Stimulated activated CD8-positive, alpha-beta memory T cell treated with anti-CD3 and anti-CD28 coated beads, Interleukin-15, amount 100 ng/mL, for 48 hours (primary cell): ENCODE results near the gene GNAI1.
"Not testable (repeated sequence)": the region's sequence is repeated elsewhere in the genome, so short reads cannot be mapped to it uniquely, and the experiment has no call there.

Experiments used
- DNase-seq, 2 donors: peaks; one replicate each; pipeline ENCODE4 v3.0.0-alpha.2; 2020; ENCODE audit warnings: low read depth in 2 of 2

Gene GNAI1

GRCh38 chr7:80132594-80132993 lies 2.0 kb upstream of the GNAI1 start:
- DNase-seq: no peak

DNA sequence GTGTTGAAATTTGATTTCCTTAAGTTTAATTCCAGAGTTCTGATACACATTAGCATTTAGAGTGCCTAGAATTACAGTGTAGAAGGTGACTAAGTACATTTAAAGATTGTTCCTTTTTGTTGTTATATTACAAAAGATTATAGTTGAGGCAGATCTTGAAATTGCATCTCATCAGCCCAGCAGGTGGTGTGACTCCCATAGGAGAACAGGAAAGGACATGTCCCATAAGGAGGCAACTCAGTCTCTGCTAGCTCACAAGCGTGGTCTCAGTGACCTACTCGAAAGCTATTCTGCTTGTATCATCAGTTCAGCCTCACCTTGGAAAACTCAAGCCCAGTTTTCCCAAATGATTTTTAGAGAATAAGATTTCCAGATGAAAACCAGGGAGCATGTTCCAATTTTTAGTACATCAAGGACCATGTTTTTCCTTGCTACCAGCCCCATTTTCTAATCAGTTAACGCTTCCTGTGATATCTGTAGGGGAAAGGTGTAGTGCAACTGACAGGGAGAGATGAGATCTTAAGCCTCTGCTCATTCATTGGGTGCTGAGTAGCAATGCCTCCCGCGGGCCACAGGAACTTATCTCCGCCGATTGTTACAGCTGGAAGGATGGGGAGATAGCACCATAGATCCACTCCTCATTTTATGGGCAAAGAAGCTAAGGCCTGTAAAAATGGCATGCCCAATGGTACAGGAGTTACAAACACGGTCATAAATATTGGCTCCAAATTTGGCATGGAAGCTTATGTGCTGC lies 1.1 kb upstream of the GNAI1 start:
- DNase-seq: no peak

- DNase-seq: no peak
These were observed 506 bp upstream of the GNAI1 start for GRCh38 chr7:80134115-80134535.

DNA sequence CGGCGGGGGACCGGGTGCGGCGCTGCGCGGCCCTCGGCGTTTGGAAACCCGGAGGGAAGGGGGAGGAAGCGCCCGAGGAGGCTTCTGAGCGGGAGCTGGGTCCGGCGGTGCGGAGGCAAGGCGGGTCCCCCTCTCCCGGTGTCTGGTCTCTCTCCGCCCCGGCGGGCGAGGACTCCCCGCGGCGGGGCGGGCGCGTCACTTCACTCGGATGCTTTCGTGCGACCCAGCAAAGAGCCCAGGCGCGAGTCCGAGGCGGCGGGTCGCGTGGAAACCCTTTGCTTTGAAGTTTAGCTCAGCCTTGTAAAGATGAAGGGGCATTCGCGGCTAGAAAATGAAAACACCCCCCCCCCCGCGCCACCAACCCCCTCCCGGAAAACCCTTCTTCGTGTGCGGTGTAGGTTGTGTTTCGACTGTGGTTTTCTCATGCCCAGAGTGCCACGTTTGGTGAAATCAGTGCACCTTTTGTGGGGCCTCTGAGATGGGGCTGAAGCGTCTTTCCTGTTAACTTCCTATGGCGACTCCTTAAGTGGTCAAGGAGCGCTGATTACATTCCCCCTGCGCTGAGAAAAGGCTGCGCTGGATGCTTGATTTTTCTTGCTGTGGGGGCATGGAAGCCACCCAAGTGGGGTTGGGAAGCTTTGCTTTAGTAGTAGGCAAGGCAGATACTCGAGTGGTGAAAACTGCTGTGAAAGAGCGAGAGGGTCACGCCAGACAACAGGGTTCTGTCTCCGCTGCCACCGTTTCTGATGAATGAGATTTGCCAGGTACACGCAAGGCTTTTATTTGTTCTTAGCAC lies 876 bp downstream of the GNAI1 start:
- peak; percentile 19 to 21 for DNase-seq

DNA sequence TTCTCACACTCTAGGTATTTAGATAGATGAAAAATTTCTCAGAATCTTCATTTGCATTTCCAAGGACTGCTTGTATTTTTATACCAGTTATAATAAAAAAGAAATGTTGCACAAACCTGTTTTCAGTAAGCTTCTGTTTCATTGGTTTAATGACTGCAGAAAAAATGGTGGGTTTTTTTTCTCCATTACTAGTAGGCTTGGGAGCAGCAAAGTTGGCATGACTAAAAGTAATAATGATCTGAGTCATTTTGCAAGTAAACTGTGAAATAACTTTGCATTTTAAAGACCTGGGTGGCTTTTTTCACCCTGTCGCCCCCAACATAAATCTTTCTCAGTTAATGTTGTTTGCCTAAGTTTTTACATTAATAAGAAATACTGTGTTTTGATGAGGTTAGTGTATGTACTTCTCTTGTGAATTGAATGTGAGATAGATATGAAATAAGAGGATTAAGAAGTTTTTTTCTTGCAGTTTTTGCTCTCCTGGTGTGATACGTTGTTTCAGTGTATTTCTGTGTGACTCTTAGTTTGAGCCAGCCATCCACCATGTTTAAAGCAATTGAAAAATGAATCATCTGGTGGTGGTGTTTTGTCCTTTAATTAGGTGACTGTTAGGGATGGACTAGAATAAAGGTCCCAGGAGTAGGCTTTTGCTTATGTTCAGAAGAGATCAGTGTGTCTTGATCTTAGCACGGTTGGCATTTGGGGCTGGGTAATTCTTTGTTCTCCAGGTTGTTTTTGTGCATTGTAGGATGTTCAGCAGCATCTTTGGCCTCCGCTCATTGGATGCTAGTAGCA lies 1.8 kb downstream of the GNAI1 start:
- no peak for DNase-seq

- DNase-seq: no peak
These were observed 2.8 kb downstream of the GNAI1 start for GRCh38 chr7:80137410-80137809.

- no peak for DNase-seq
These were observed 4.6 kb downstream of the GNAI1 start for GRCh38 chr7:80139236-80139635.

GRCh38 chr7:80140388-80140787 lies 5.8 kb downstream of the GNAI1 start:
- no peak for DNase-seq

GRCh38 chr7:80141376-80141775 lies 6.7 kb downstream of the GNAI1 start:
- no peak for DNase-seq

GRCh38 chr7:80142853-80143580 lies 8.4 kb downstream of the GNAI1 start:
- no peak for DNase-seq

GRCh38 chr7:80145780-80146422 lies 11.3 kb downstream of the GNAI1 start:
- no peak for DNase-seq

GRCh38 chr7:80146545-80147182 lies 12.0 kb downstream of the GNAI1 start:
- DNase-seq: no peak

DNA sequence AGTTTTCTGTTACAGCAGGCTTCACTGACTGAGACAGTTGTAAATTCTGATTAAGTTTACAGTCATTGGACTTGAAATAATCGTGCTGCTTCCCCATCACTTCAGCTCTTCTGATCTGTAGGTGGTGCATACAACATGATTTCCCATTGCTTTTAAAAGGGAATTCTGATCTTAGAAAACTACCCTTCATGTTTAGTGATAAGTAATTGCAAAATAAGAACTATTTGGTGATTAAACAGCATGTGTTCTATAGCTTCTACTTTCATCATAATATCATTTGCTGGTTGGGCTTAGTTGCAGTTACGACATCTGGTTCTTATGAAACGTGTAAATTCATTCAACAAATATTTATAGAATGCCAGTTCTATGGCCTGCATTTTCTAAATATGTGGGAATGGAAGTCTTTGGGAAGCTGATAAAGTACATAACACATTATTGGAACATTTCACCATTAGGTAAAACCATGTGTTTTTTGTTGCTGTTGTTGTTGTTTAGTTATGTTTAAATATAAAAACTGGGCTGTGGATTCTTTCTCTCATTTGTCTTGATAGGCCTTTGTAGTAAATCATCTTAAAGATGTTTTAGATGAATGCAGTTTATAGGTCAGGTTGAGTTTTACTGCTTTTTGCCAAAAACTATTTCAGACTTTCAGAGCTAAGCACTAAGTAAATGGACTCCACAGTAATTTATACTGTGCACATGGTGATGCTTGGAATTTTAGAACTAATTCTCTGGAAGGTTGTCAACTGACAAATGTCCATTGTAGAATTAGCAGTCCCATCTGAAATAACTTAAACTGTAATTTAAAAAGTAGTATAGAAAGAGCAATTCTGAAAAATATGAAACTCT lies 13.1 kb downstream of the GNAI1 start:
- no peak for DNase-seq

DNA sequence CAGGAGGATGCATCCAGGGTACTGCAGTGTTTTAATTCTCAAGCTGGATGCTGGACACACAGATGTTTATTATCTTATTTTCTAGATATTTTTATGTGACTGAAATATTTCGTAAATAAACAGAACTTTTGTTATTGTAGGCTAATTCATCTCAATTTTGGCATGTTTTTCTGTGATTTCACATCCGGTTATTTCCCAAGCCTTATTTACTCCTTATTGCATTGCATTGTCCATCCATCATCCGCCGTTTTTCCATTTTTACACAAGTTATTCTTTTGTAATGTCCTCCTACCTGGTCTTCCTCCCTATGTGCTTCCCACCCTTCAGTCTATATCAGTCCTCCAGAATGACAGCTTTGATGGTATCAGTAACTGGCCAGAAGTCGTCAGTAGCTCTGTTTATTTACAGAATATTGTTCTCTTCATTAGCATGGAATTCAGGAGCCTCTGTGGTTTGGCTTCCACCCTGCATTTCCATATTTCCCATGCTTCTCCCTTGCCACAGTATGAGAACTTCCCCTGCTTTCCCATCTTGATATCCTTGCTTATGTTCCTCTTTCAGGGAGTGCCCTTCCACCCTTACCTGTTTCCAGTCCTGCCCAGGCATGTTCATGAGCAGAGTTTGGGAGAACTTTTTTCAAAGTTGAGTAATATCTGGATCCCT lies 16.1 kb downstream of the GNAI1 start:
- DNase-seq: no peak

- DNase-seq: peak; percentile 17 to 20
These were observed 16.6 kb downstream of the GNAI1 start for GRCh38 chr7:80151274-80151665.

DNA sequence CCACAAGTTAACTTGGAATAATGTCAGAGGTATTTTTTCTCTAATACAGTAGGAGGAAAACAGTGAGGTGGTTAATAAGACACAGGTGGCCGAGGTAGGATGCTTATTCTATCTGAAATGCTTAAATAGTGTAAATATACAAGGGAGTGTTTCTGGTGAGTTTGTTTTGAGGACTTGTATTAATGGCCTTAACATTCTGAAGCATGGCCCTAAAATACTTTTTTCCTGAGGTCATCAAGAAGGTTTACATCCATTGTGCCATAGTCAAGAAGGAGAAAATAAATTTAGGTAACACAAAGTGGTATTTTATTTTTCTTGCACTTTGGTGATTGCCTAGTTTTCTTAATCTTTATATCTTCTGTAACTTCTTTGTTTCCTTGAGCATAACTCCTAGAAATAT lies 18.8 kb downstream of the GNAI1 start:
- DNase-seq: no peak

- no peak for DNase-seq
These were observed 20.2 kb downstream of the GNAI1 start for GRCh38 chr7:80154656-80155333.

DNA sequence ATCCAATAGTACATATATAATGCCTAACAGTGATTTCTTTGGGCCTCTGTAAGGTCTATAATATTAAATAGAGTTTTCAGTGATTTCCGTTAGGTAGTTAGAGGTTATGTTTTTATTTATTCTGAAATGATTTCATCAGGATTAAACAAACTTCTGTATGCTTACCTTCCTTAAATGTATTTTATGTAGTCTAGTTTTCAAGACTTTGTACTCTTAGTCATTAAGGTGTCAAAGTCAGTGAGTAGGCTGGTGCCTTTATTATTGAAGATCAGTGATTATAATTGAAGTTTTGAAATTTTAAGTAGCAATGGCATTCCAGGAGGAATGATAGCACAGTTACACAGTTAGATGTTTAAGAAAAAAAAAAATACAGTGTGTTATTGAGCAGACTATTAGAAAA lies 20.7 kb downstream of the GNAI1 start:
- DNase-seq: no peak

DNA sequence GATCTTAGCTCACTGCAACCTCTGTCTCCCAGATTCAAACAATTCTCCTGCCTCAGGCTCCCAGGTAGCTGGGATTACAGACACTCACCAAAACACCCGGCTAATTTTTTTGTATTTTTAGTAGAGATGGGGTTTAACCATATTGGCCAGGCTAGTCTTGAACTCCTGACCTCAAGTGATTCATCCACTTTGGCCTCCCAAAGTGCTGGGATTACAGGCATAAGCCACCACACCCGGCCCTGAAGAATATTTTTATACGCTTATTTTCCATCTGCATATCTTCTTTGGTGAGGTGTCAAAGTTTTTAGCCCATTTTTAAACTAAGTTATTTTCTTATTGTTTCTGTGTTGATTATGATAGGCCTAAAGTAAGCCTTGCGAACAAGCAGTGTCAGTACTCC lies 23.1 kb downstream of the GNAI1 start:
- DNase-seq: not testable (repeated sequence)
